Gastrocnemius medialis (tissue), 4 donors: ENCODE measurements around the gene BMERB1.

ENCODE experiments used
- POLR2A ChIP-seq, 2 donors: fragments of 450-650 bp; IDR thresholded peaks; one replicate each; pipeline ENCODE4 v1.6.1; 2017; ENCODE audit warnings: antibody characterized with exemption in 2 of 2, mild to moderate bottlenecking in 2 of 2, moderate library complexity in 2 of 2
- TF ChIP-seq, protein P1 (sequence below), 5 experiments: fragments of 450-650 bp in 3 of 5; fragments of 200-600 bp in 2 of 5; sonication (generic) in 2 of 5; IDR thresholded peaks in 4 of 5; conservative IDR thresholded peaks in 1 of 5; 1 replicate in 4 of 5; 2 replicates in 1 of 5; pipeline ENCODE4 v1.5.1; 2016 to 2019; ENCODE audit warnings: antibody characterized with exemption in 5 of 5, mild to moderate bottlenecking in 3 of 5, moderate library complexity in 3 of 5

DNA sequence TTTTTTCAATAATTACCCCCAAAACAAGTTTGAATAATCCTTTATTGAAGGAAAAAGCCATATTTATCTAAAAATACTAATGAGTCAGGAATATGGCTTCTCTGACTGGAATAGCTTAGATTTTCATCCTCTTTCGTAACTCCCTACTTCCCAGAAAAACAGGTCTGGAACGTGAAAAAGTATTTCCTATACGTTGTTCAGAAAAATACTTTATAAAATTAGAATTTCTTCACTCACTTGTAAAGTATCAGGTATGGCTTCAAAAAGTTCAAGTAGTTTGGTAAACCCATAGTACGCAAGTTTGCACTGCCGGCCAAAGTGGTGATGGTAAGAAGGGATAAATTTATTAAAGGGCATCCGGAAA, 174.9 kb downstream of the BMERB1 start:
- TF ChIP-seq, protein P1, sequence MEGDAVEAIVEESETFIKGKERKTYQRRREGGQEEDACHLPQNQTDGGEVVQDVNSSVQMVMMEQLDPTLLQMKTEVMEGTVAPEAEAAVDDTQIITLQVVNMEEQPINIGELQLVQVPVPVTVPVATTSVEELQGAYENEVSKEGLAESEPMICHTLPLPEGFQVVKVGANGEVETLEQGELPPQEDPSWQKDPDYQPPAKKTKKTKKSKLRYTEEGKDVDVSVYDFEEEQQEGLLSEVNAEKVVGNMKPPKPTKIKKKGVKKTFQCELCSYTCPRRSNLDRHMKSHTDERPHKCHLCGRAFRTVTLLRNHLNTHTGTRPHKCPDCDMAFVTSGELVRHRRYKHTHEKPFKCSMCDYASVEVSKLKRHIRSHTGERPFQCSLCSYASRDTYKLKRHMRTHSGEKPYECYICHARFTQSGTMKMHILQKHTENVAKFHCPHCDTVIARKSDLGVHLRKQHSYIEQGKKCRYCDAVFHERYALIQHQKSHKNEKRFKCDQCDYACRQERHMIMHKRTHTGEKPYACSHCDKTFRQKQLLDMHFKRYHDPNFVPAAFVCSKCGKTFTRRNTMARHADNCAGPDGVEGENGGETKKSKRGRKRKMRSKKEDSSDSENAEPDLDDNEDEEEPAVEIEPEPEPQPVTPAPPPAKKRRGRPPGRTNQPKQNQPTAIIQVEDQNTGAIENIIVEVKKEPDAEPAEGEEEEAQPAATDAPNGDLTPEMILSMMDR (IDR thresholded peaks at IDR 0.05 in 4 of 5, conservative IDR thresholded peaks at IDR 0.05 in 1 of 5), result no peak
- no peak for TF ChIP-seq POLR2A (IDR thresholded peaks at IDR 0.05)
